Coronary artery (tissue), 2 donors: ENCODE results near the gene MCC.

ENCODE experiments used
- DNase-seq: peaks from one replicate; pipeline ENCODE4 v3.0.0-alpha.2; 2017; ENCODE audit warnings: low spot score
- H3K27ac ChIP-seq, 2 donors: fragments of 200-600 bp; sonication (generic); one replicate each; pipeline ENCODE4 v1.5.1; 2016 to 2019
- H3K4me3 ChIP-seq: fragments of 200-600 bp; sonication (generic); 2 replicates; pipeline ENCODE4 v1.5.1; 2016; ENCODE audit warnings: mild to moderate bottlenecking, moderate library complexity
- TF ChIP-seq, protein P1 (sequence below): fragments of 200-600 bp; sonication (generic); IDR thresholded peaks from one replicate; pipeline ENCODE4 v1.5.1; 2019; ENCODE audit warnings: antibody characterized with exemption

The MCC gene

DNA sequence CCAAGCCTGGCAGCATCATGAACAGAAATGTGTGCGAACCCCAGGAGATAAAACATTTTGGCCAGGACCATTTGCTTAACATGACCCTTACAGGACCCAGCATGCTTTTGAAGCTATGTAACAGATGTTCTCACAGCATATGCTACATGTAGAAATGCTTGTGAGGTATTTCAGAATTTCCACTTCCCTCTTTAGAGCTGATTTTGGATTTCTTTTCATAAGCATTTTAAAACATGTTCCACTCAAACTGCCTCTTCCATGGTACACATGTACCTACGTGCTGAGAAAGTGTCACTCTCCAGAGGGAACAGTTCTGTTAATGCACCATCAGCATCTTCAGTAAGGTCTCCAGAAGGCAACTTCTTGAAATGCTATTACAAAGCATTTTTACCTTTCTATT is 37.8 kb downstream of the MCC start:
- TF ChIP-seq, protein P1, sequence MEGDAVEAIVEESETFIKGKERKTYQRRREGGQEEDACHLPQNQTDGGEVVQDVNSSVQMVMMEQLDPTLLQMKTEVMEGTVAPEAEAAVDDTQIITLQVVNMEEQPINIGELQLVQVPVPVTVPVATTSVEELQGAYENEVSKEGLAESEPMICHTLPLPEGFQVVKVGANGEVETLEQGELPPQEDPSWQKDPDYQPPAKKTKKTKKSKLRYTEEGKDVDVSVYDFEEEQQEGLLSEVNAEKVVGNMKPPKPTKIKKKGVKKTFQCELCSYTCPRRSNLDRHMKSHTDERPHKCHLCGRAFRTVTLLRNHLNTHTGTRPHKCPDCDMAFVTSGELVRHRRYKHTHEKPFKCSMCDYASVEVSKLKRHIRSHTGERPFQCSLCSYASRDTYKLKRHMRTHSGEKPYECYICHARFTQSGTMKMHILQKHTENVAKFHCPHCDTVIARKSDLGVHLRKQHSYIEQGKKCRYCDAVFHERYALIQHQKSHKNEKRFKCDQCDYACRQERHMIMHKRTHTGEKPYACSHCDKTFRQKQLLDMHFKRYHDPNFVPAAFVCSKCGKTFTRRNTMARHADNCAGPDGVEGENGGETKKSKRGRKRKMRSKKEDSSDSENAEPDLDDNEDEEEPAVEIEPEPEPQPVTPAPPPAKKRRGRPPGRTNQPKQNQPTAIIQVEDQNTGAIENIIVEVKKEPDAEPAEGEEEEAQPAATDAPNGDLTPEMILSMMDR = no peak
- Histone ChIP-seq H3K27ac (no peak overlapping the region), H3K4me3 (no peak overlapping the region)
- no peak for DNase-seq

DNA sequence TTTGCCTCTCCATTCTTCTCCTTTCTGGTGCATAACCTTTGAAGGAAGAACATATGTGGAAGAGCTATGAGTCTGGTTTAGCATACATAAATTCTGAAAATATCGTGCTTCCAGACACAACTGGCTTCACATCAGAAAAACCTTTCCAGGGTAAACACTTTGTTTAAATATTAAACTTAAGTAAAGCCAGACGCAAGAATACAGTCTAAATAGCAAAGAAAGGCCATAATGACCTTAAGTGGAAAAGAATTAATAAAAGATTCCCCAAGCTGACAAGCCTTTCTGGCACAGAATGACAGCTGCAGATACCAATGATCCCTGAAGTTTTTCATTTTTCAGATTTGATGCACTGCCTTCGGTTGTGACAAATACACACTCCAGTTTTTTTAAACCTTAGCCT is 40.0 kb downstream of the MCC start:
- H3K27ac ChIP-seq = no peak overlapping the region
- H3K4me3 ChIP-seq = no peak overlapping the region
- TF ChIP-seq, protein P1 = no peak
- DNase-seq = no peak

DNA sequence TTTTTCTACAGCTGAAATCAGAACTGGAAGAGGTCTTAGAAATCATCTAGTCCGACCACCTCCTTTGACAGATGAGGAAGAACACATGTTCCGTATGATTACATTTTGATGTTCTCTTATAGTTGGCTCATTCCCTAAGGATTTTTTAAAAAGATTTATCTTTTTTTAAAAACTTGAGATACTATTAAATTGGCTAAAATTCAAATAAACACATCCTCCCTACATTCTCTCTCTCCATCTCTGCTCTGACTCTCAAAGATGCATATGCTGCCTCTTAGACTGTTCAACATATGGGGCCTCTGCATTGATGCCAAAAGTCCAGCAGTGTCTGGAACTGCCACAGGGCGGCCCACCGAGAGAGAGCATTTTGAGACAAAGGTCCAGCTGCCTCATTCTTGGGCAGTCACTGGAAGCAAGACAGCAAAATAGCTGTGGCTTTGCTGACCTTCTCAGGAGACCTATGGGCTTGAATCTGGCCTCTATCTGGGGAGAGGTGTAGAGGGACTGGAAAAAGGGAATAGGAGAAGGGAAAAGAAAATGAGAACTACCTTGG is 40.7 kb downstream of the MCC start:
- no peak overlapping the region for H3K4me3 ChIP-seq
- no peak overlapping the region for H3K27ac ChIP-seq
- no peak for DNase-seq
- TF ChIP-seq, protein P1 = no peak

DNA sequence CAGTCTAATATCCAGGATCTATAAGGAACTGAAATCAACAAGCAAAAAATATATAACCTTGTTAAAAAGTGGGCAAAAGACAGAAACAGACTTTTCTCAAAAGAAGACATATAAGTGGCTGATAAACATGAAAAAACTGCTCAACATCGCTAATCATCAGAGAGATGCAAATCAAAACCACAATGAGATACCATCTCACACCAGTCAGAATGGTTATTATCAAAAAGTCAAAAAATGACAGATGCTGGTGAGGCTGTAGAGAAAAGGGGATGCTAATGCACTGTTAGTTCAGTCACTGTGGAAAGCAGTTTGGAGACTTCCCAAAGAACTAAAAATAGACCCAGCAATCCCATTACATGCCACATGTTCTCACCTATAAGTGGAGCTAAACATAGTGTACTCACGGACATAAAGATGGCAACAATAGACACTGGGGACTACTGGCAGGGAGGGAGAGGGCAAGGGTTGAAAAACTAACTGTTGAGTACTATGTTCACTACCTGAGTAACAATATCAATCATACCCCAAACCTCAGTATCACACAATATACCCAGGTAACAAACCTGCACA is 41.8 kb downstream of the MCC start:
- Histone ChIP-seq H3K4me3 (no peak overlapping the region), H3K27ac (no peak overlapping the region)
- TF ChIP-seq, protein P1 = no peak

DNA sequence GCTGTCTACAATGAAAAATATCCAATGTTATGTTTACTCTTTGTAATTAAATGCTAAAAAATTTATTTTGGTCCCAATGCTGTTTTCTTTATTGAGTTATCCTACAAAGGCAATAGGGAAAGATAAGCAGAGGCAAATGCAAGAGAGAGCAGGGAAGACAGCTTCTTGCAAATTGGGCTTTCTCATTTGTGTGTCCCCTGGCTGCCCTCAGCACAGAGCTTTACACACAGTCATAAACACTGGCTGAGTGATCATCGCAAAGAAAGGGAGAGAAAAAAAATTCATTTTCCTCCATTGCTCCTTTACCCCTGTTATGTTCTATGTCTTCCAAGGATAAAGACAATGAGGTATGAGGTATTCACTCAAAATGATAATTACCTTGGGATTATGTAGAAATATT is 51.1 kb downstream of the MCC start:
- Histone ChIP-seq H3K4me3 (no peak overlapping the region), H3K27ac (no peak overlapping the region)
- TF ChIP-seq, protein P1 = no peak
- DNase-seq = no peak

More for the DNA sequence above, 41.8 kb downstream of the MCC start:
- DNase-seq = no peak

DNA sequence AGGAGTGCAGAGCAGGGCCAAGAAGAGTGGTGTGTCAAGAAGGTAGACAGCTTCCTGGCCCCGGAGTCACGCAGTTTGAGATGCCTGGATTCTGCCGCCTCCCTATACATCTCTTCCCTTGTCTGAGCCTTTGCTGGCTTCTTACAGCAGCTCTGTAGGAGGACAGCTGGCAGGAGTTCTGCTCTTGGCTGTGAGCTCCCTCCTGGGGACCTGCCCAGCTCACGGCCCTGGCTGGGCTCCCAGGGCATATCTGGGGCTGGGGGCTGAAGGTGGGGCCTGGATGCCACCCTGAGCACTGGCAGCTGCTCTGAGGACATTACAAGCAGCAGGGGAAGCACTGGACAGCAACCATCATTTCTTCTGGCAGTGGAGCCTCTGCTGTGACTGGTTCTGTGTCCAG is 52.7 kb downstream of the MCC start:
- no peak overlapping the region for H3K4me3 ChIP-seq
- TF ChIP-seq, protein P1 = no peak
- H3K27ac ChIP-seq = no peak overlapping the region
- DNase-seq = no peak

DNA sequence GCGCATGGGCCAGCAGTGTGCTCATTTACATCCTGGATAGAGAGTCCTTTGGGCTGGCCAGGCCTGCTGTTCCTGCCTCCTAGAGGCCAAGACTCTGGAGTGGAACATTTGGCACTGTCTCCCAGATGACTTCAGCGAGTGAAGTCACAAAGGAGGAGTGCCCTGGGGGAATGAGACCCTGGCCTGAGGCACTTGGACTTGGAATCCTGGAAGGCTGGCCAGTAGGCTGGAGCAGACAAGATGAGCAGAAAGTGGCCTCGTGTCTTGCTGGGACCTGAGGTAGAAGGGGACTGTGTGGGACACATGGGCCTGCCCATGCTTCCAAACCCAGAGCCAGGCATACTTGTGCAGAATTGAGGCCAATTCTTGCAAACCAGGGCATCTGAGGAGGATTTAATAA is 53.4 kb downstream of the MCC start, which contains the start of gene TSSK1B:
Gene TSSK1B, minus strand, starts transcription at position 101 of the 400 bp plus-strand sequence. CDS start 150 bp downstream, outside the sequence.
- TF ChIP-seq, protein P1 = no peak

More for the DNA sequence above, 53.4 kb downstream of the MCC start, which contains the start of gene TSSK1B:
- no peak for DNase-seq
- Histone ChIP-seq H3K27ac (no peak within 1 kb of the TSS), H3K4me3 (no peak within 1 kb of the TSS)
